Mucosa of descending colon (tissue), 3 donors: ENCODE results near the gene LRRC25. TPM values are rescaled to one million over a fixed set of nuclear protein-coding genes. Genes with fewer than 3 reads are reported as not detected.
A peak's percentile ranks its signal among the peaks of the same experiment; 100 is the strongest.
"Not testable (repeated sequence)": the region's sequence is repeated elsewhere in the genome, so short reads cannot be mapped to it uniquely, and the experiment has no call there.

Experiments
- ATAC-seq: fragments of 200-7000 bp; cut with Tn5 transposase; one replicate; pipeline ENCODE4 v1.9.1; 2020; ENCODE audit warnings: mild to moderate bottlenecking, moderate library complexity
- DNase-seq, 3 donors: peaks; one replicate each; pipeline ENCODE4 v3.0.0-alpha.2; 2020
- H3K36me3 ChIP-seq: fragments of 200-600 bp; one replicate; pipeline ENCODE4 v1.8.0; 2021; ENCODE audit warnings: low read depth, mild to moderate bottlenecking
- H3K4me1 ChIP-seq: fragments of 200-600 bp; one replicate; pipeline ENCODE4 v1.8.0; 2021; ENCODE audit warnings: low read depth, mild to moderate bottlenecking
- H3K4me3 ChIP-seq: fragments of 200-600 bp; one replicate; pipeline ENCODE4 v1.8.0; 2021; ENCODE audit warnings: mild to moderate bottlenecking
- H3K9me3 ChIP-seq: fragments of 200-600 bp; one replicate; pipeline ENCODE4 v1.8.0; 2021; ENCODE audit warnings: mild to moderate bottlenecking
- intact Hi-C, 2 donors: fragments of 100-400 bp; cut with DNase I in 1 of 2; cut with micrococcal nuclease in 1 of 2; formaldehyde crosslinking; loops; one replicate each; pipeline versions ENCODE4 v1.11.0 to v1.11.1; 2022; cut with DNase I, micrococcal nuclease
- total RNA-seq, 3 donors: library from RNA; stranded (reverse); fragmentation: NEBNext Ultra II Directional in 2 of 3; extraction: Animal tissue kit (Norgen Biotek cat#: 25700) in 2 of 3; gene quantifications; one replicate each; pipeline versions ENCODE4 v1.2.1 to v1.2.4, GENCODE V29; 2021 to 2023
- TF ChIP-seq, protein P1 (sequence below): fragments of 200-600 bp; IDR thresholded peaks from one replicate; pipeline ENCODE4 v1.8.0; 2022; ENCODE audit warnings: antibody characterized with exemption, mild to moderate bottlenecking
- donor health status: DM: no; HTN: no; CAD: no; lungs with moderate emphysema.
- donor health status: DM: no; HTN: no; CAD: no.
- donor health status: DM: no; HTN: yes; CAD: no.

The LRRC25 gene
- total RNA-seq, 3 donors from 2014 or later, result 2.1 to 8.8 (median 5.8) TPM

DNA sequence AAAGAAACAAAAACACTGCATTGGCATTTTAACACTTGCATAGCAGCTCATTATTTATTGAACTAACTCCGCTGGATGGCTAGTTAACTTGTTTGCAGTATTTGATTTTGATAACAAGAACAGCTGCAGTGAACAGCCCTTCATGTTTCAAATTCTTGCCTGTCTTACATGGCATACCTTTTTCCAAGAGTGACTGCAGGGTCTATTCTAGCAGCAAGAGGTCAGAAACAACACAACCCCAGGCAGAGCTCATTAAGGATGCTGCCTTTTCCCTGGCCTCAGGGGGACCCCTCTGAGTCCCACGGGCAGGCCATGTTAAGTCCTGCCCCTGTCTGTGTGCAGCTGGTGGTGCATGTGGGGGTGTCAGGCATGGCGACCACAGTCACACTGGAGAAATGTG, 40.4 kb downstream of the LRRC25 start:
- H3K4me3 ChIP-seq, result no peak overlapping the region
- intact Hi-C loops, result no loop called here
- no peak for DNase-seq
- TF ChIP-seq, protein P1, sequence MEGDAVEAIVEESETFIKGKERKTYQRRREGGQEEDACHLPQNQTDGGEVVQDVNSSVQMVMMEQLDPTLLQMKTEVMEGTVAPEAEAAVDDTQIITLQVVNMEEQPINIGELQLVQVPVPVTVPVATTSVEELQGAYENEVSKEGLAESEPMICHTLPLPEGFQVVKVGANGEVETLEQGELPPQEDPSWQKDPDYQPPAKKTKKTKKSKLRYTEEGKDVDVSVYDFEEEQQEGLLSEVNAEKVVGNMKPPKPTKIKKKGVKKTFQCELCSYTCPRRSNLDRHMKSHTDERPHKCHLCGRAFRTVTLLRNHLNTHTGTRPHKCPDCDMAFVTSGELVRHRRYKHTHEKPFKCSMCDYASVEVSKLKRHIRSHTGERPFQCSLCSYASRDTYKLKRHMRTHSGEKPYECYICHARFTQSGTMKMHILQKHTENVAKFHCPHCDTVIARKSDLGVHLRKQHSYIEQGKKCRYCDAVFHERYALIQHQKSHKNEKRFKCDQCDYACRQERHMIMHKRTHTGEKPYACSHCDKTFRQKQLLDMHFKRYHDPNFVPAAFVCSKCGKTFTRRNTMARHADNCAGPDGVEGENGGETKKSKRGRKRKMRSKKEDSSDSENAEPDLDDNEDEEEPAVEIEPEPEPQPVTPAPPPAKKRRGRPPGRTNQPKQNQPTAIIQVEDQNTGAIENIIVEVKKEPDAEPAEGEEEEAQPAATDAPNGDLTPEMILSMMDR, result no peak
- no peaks in the 10 kb centered on the region for H3K36me3 ChIP-seq
- H3K4me1 ChIP-seq, result no peaks in the 10 kb centered on the region
- peak; percentile 8 for ATAC-seq
- no peaks in the 10 kb centered on the region for H3K9me3 ChIP-seq

DNA sequence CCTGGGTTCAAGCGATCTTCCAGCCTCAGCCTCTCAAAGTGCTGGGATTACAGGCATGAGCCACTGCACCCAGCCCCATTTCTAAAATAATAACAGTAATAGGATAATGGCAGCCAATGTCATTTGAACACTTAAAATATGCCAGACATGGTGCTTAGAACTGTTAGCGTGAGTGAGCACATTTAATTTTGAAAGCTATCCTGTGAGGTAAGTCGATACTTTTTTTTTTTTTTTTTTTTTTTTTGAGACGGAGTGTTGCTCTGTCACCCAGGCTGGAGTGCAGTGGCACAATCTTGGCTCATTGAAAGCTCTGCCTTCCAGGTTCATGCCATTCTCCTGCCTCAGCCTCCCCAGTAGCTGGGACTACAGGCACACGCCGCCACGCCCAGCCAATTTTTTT, 42.7 kb downstream of the LRRC25 start:
- H3K4me1 ChIP-seq, intact Hi-C loops, DNase-seq, H3K36me3 ChIP-seq, H3K4me3 ChIP-seq, H3K9me3 ChIP-seq, ATAC-seq: not testable (repeated sequence)

DNA sequence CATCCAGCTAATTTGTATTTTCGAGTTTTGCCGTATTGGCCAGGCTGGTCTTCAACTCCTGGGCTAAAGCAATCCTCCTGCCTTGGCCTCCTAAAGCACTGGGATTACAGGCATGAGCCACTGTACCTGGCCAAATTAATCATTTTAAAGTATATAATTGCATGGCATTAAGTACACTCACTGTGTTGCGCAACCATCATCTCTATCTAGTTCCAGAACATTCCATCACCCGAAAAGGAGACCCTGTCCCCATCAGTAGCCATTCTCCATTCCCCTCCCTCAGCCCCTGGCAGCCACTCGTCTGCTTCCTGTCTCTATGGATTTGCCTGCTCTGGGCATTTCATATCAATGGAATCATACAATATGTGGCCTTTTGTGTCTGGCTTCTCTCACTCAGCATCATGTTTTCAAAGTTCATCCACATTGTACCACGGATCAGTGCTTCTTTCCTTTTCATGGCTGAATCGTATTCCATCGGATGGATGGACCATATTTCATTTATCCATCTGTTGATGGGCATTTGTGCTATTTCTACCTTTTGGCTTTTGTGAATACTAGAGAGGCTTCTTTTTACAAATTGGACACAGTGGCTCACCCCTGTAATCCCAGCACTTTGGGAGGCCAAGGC, 43.9 kb downstream of the LRRC25 start:
- intact Hi-C loops, result no loop called here
- DNase-seq (no peak), ATAC-seq (no peak)
- TF ChIP-seq, protein P1, result no peak
- Histone ChIP-seq H3K4me1 (no peaks in the 10 kb centered on the region), H3K4me3 (no peak overlapping the region), H3K9me3 (no peaks in the 10 kb centered on the region), H3K36me3 (no peaks in the 10 kb centered on the region)

DNA sequence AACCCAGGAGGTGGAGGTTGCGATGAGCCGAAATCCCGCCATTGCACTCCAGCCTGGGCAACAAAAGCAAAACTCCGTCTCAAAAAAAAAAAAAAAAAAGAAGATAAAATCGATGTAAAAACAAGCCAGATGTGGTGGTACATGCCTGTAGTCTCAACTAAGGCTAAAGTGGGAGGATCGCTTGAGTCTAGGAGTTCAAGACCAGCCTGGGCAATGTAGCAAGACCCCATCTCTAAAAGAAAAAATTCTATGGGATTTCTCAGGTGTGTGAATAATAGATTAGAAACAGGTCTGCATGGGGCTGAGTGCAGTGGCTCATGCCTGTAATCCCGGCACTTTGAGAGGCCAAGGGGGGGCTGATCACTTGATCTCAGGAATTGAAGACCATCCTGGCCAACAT, 45.9 kb downstream of the LRRC25 start:
- no peaks in the 10 kb centered on the region for H3K9me3 ChIP-seq
- no peak overlapping the region for H3K4me3 ChIP-seq
- DNase-seq (no peak), ATAC-seq (no peak)
- H3K4me1 ChIP-seq, result no peaks in the 10 kb centered on the region
- intact Hi-C loops, result no loop called here
- TF ChIP-seq, protein P1, result no peak
- no peaks in the 10 kb centered on the region for H3K36me3 ChIP-seq

DNA sequence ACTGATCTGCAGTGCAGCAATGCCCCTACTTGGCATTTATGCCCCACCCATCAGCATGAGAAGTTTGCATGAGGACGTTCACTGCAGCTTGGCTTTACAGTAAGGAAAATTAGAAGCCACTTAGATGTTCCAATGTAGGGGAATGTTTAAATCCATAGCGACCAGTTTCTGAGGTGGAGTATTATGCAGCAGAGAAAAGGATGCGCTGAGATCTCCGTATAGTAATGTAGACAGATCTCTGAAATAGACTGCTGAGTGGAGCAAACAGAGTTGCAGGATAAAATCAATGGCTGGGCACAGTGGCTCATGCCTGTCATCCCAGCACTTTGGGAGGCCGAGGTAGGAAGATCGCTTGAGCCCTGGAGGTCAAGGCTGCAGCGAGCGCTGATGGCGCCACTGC, 46.9 kb downstream of the LRRC25 start:
- intact Hi-C loops, result no loop called here
- DNase-seq (no peak), ATAC-seq (no peak)
- H3K9me3 ChIP-seq, result no peaks in the 10 kb centered on the region
- TF ChIP-seq, protein P1, result no peak
- H3K4me3 ChIP-seq, result no peak overlapping the region
- H3K36me3 ChIP-seq, result no peaks in the 10 kb centered on the region
- H3K4me1 ChIP-seq, result no peaks in the 10 kb centered on the region

DNA sequence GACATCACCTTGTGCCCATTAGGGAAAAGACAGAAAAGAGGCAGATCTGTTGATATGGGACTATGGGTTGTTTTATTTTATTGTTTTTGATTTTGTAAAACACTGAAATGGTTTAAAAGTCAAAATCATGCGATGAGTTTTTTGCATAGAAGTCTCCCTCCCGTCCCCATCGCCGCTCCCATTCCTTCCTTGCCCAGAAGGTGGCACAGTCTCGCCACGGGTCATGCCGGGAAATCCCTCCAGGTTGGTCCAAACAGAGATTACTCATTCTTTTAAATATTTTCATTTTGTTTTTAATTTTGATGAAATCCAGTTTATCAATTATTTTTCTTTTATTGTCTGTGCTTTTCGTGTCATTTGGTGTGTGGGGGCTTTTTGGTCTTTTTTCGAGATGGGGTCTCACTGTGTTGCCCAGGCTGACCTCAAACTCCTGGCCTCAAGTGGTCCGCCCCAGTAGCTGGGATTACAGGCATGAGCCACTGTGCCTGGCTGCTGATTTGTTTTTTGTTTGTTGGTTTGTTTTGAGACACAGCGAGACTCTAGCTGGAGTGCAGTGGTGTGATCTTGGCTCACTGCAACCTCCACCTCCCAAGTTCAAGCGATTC, 47.8 kb downstream of the LRRC25 start:
- ATAC-seq (peak; percentile 81), DNase-seq (peak in 2 of 3 donors; percentile 76 to 81)
- intact Hi-C loops, result loop anchor here (10.0 kb wide), 1 partner anchor 55 kb away; no protein-coding TSS in a partner anchor
- Histone ChIP-seq H3K4me3 (no peak overlapping the region), H3K36me3 (no peaks in the 10 kb centered on the region), H3K4me1 (no peaks in the 10 kb centered on the region), H3K9me3 (no peaks in the 10 kb centered on the region)
- TF ChIP-seq, protein P1, result peak; percentile 71

DNA sequence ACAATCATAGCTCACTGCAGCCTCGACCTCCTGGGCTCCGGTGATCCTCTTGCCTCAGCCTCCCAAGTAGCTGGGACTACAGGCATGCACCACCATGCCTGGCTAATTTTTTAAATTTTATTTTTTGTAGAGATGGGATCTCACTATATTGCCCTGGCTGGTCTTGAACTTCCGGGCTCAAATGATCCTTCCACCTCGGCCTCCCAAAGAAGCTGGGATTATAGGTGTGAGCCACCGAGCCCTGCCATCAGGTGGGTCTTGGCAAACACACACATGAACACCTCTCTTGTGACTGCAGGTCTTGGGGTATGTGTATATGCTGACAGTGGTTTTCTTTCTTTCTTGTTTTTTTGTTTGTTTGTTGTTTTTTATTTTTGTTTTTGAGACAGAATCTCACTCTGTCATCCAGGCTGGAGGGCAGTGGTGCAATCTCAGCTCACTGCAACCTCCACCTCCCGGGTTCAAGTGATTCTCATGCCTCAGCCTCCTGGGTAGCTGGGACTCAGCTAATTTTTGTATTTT, 48.5 kb downstream of the LRRC25 start:
- DNase-seq, H3K4me1 ChIP-seq, ATAC-seq, H3K36me3 ChIP-seq, H3K4me3 ChIP-seq, H3K9me3 ChIP-seq: not testable (repeated sequence)
- intact Hi-C loops, result loop anchor here (10.0 kb wide), 1 partner anchor 56 kb away; no protein-coding TSS in a partner anchor
